DOHH2 (cell line): ENCODE results near the gene C4BPA.

Experiments used
- CTCF ChIP-seq: fragments of 200-600 bp; sonication (generic); IDR thresholded peaks from one replicate; pipeline ENCODE4 v1.5.1; 2014; ENCODE audit warnings: antibody characterized with exemption, mild to moderate bottlenecking, low read depth, low read length; ENCODE audit not compliant: poor library complexity, severe bottlenecking
- EZH2phosphoT487 ChIP-seq: fragments of 200-600 bp; sonication (generic); IDR thresholded peaks from 2 replicates; pipeline ENCODE4 v1.6.1; 2017; ENCODE audit warnings: borderline replicate concordance, mild to moderate bottlenecking, antibody characterized with exemption, low read length, moderate library complexity, mixed read lengths

- no peak for TF ChIP-seq CTCF
- TF ChIP-seq EZH2phosphoT487 = no peak
These were observed 41.5 kb downstream of the C4BPA start for GRCh38 chr1:207145401-207146058.
